ENCODE results near the gene LYRM2.

- TF ChIP-seq POLR2A (IDR thresholded peaks at IDR 0.05; ENCODE audit: low read length) (no peak), GATA1 (IDR thresholded peaks at IDR 0.05; ENCODE audit: low read depth, low read length) (no peak)
Observed at GRCh38 chr6:89580997-89581666, 57.4 kb downstream of the LYRM2 start.

Data from erythroblast (primary cell).